Activated CD4-positive, CD25-positive, alpha-beta regulatory T cell (primary cell): ENCODE results near the gene STK31.
"Not testable (repeated sequence)": the region's sequence is repeated elsewhere in the genome, so short reads cannot be mapped to it uniquely, and the experiment has no call there.

ENCODE experiments used
- DNase-seq, 4 experiments: peaks; one replicate each; lab custom pipeline; 2025; lab: John Stamatoyannopoulos, UW

Gene STK31, protein sequence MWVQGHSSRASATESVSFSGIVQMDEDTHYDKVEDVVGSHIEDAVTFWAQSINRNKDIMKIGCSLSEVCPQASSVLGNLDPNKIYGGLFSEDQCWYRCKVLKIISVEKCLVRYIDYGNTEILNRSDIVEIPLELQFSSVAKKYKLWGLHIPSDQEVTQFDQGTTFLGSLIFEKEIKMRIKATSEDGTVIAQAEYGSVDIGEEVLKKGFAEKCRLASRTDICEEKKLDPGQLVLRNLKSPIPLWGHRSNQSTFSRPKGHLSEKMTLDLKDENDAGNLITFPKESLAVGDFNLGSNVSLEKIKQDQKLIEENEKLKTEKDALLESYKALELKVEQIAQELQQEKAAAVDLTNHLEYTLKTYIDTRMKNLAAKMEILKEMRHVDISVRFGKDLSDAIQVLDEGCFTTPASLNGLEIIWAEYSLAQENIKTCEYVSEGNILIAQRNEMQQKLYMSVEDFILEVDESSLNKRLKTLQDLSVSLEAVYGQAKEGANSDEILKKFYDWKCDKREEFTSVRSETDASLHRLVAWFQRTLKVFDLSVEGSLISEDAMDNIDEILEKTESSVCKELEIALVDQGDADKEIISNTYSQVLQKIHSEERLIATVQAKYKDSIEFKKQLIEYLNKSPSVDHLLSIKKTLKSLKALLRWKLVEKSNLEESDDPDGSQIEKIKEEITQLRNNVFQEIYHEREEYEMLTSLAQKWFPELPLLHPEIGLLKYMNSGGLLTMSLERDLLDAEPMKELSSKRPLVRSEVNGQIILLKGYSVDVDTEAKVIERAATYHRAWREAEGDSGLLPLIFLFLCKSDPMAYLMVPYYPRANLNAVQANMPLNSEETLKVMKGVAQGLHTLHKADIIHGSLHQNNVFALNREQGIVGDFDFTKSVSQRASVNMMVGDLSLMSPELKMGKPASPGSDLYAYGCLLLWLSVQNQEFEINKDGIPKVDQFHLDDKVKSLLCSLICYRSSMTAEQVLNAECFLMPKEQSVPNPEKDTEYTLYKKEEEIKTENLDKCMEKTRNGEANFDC

DNA sequence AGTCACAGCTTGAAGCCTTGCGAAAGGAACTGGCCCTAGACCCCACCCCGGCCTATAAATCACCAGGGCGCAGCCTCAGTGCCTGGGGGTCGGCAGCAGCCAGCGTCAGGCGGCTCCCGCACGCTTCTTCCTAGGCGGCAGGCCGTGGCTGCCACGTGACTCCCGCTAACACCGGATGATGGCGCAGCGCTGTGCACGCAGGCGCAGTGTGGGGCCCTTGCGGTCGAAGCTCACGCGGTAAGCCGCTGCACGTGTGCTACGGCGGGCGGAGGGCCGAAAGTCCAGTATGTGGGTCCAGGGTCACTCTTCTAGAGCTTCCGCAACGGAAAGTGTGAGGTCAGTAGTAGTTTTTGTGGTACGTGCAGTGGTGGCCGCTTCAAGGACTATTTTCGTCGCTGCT is at the start of gene STK31:
TSS of gene STK31 (plus strand) at position 220 of the 400 bp plus-strand sequence. CDS start at position 287, 67 bp downstream.
- no peak for DNase-seq

DNA sequence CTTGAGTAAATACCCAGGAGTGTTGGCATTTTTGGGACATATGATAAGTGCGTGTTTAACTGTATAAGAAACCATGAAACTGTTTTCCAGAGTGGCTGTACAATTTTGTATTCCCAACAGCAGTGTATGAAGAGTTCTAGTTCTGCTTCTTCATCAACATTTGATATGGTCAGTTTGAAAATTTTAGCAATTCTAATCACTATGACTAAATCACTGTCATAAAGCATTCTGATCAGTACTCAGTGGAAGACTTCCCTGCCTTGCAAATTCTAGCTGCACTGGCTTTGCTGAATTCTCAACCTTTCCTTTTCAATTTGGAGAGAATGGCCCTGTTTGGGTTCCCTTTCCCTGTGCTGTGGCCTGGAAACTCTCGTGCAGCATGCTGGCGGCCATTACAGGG is 48.6 kb upstream of the STK31 start:
- no peak for DNase-seq

DNA sequence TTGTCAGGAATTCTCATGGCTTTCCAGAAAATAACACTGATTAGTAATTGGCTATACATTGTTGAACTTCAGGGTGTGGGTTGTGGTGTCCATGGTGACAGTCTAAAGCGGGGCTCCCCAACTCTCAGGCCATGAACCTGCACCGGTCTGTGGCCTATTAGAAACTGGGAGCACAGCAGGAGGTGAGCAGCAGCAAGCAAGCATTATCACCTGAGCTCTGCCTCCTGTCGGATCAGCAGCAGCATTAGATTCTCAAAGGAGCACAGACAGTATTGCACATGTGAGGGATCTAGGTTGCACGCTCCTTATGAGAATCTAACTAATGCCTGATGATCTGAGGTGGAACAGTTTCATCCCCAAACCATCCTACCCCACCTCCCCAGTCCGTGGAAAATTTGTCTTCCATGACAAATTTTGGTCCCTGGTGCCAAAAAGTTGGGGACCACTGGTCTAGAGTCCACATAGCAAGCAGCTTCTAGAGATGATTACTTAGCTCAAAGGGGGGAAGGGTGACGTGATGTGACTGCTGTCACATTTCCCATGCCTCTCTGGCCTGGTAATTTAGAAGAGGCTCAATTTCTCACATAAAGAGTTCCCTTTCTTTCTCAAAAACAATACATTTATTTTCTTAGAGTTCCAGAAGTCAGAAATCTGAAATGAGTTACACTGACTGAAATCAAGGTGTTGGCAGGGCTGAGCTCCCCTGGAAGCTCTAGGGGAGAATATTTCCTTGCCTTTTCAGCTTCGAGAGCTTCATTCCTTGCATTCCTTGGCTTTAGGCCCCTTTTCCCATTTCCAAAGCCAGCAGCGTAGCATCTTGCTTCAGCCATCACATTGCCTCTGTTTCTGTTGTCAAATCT is 47.7 kb upstream of the STK31 start:
- DNase-seq = no peak

DNA sequence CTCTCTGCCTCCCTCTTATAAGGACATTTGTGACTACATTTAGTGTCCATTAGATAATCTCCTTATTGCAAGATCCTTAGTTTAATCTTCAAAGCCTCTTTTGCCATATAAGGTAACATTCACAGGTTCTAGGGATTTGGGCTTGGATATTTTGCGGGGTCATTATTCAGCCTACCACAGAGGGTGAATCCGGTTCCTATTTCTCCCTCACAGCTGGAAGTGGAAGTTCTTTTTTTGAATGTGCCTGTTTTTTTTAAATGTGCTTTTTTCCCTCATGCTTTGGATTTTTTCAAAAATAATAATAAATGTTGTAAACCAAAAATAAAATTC is 47.1 kb upstream of the STK31 start:
- DNase-seq = no peak

DNA sequence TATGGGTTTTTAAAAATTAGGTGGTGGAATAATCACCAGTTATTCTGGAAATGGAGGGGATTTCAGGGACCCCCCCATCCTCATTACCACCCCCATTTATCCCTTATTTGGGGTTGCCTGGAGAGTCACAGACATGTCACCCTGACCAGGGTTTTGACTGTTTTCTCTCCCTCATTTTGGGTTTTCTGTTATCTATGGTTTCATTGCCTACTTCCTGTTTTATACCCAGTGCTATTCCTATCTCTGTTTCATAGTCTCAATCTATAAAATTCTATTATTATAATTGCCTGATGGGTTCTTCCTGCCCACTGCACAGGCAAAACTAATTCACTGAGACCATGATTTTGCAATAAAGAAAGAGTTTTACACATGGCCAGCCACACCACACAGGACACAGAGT is 45.9 kb upstream of the STK31 start:
- DNase-seq = no peak

DNA sequence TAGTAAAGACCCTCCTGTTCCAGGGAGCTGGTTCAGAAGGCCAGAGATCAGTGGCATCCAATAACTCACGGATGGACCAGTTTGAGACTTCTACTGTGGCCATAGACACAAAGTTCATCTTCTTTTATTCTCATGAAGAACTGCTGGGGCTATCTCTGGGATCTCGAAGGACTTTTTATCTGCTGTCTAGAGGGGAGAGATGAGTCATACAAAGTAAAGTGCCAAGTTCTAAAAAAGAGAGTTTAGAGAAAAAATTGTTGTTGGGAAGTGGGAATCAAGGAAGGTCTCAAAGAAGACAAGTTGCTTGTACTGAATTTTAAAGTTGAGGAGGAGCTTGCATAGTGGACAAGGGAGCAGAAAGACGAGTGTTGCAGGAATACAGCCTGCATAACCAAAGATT is 38.0 kb upstream of the STK31 start:
- no peak for DNase-seq

DNA sequence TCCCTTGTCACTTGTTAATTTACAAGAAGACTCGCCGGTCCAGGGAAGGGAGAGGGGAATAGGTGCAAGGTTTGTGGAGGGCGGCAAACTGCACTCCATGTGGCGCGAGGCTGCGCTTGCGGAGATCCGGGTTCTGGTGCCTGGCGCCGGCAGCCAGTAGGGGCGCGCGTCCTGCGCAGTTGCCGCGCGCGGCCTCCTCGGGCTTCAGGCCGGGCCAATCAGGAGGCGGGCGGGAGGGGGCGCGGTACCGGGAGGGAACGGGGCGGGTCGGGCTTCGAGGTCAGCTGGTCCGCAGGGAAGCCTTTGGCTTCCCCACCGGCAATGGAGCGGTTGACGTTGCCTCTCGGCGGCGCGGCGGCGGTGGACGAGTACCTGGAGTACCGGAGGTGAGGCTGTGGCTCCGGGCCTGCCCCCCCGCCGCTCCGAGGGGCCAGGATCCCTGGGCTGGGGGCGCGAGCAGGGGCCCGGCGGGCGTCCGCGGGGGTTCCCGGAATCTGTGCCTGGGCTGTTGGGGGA is 30.1 kb upstream of the STK31 start, which contains the start of gene FAM221A:
TSS of gene FAM221A (plus strand) at position 302 of the 516 bp plus-strand sequence. CDS start at position 322, 20 bp downstream.
- DNase-seq = peak; percentile 53 to 65 (median 58)

DNA sequence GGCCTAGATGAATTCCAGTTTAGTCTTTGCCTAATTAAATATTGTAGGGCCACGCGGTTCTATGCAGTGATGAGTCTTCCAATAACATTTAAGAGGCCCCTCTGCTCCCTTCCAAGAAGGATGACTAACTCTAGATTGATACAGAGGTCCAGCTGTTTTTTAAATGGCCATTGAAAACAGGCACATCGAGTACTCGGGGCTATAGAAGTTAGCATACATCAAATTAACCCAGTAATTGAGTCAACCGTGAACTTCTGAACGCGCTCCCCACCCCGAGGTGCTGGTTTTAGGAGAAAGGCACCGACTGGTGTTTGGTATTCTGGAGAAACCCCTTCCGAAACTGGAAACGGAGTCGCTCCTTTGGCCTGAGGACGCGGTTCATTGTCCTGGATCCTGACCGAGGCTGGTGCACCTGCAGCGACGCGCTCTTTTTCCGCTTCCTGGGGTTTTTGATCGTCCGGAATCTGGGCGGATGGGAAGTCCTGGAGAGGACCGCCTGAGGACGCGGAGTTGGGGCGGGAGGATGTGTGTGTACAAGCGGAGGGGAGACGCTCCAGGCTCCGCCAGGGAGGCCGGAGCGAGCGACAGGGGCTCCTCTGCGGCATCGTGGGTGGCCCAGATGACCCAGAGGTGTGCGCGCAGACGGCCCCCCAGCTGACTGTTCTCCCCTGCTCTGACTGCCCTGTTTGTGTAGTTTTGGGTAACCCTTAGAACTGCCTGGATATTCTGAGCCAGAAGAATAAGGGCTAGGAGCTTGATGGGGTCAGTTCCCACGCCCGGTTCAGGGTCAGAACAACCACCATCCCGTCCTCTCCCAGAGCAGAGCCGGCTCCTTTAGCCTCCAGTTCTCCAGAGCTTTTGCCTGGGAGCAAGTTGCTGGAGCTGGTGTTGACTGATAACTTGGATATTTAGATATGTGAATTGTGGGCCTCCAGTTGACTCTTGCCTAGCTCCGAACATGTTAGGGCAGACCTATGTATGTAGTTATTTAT is 29.3 kb upstream of the STK31 start:
- DNase-seq = peak in 2 of 4 experiments; percentile 3 to 13

DNA sequence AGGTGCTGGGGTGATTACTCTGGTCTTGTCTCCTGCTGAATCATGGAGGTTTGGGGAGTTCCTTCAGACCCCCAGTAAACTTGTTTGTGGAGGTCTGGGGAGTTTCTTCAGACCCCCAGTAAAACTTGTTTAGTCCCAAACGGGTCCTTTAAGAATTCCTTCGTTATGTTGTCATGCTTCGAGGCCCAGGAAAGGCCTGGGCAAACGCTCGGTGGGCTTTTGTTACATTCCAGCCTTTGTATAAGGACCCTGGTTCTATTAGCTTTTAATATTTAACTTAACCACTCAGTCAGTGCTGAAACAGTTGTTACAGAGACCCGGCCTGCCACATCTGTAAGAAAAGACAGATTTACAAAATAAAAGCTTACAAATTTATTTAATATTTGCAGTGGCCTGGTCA is 26.0 kb upstream of the STK31 start:
- not testable (repeated sequence) for DNase-seq

DNA sequence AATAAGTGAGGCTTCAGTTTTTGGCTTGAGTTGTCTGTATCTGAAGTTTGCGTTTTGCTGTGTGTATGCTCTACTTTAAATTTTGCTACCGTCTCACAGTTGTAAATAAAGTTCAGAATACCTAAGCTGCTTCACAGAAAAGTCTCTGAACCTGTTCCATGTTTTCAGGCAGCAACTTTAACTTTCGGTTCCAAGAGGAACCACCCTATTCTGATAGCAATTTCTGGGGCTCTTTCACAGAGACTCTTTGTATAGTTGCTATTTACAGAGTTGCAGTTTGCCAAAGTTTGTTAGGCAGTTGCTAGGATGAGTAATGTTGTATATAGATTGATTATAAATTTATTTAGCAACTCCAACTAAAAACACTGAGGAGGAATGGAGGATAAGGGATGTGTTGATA is 24.3 kb upstream of the STK31 start:
- no peak for DNase-seq

DNA sequence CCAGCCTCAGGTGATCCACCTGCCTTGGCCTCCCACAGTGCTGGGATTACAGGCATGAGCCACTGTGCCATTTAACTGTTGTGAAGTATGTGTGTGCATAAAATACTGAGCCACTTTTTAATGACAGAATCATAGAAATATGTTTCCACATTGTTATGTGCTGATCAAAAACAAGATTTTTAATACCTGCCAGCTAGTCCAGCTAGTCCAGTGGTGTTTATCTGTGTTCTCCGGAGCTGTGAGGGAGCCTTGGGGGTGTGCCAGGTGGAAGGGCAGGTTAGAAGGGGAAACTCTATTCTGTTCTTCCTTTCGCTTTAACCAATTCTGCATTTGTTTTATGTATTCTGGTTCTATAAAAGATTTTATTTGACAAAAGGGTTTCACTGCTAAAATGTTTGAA is 23.0 kb upstream of the STK31 start:
- no peak for DNase-seq

DNA sequence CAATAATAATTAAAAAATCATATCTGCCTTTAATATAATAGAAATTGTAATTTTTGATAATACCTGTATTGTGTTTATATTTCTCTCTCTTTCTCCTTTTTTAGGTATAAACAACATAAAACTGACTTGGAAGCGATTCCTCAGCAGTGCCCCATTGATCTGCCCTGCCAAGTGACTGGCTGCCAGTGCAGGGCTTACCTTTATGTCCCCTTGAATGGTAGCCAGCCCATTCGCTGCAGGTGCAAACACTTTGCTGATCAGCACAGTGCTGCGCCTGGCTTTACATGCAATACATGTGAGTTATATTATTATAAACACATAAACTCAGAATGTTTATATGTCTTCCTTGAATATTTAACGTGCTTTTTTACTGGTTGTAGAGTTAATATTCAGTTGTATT is 20.9 kb upstream of the STK31 start:
- no peak for DNase-seq

DNA sequence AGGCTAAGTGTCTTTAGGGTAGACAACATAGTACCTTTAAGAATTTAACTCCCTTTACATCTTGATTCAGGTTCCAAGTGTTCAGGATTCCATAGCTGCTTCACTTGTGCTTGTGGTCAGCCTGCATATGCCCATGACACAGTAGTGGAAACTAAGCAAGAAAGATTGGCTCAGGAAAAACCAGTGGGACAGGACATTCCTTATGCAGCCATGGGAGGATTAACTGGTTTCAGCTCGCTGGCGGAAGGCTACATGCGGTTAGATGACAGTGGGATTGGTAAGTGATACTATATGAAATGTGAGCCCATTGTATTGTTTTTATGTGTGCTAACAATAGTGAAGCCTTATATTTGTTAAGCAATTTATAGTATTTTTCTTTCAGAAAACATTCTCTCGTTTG is 18.7 kb upstream of the STK31 start:
- DNase-seq = no peak

DNA sequence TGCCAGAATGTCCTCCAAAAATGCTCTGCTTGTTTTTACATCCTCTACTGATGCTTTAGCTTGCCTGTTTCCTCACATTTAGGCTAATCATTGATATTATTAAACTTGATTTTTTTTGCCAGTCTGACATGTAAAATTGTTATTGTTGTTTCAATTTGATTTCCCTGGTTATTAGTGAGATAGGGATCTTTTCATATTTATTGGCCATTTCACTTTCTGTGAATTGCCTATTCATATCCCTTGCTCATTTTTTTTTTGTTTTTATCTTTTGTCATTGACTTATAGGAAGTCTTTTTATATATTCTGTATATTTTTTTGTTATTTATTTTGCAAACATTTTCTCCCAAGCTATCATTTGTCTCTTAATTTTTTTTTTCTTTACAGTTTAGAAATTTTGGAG is 16.8 kb upstream of the STK31 start:
- DNase-seq = no peak

DNA sequence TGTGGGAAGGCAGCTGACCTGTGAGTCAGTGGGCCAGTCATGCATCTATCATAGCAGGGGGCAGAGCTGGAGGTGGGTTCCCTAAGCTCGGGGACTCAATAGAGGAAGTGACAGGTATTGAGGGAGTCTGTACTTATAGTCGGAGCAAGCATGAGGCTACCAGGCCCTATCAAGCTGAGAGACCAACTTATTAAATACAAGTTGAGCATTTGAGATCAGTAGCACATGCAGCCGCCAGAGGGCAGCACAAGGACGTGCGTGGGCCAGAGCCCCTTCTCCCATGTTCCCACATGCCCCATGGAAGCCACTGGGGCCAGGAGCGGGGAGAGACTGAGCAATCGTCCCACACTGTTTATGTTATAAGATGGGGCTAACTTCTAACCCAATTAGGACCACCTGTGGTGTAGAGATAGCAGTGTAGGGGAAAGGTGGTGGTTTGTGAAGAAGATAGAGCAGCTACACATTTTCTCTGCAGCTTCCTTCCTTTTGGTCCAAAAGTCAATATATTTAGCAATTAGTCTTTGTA is 13.0 kb upstream of the STK31 start:
- DNase-seq = peak in 3 of 4 experiments; percentile 17 to 23 (median 19)

DNA sequence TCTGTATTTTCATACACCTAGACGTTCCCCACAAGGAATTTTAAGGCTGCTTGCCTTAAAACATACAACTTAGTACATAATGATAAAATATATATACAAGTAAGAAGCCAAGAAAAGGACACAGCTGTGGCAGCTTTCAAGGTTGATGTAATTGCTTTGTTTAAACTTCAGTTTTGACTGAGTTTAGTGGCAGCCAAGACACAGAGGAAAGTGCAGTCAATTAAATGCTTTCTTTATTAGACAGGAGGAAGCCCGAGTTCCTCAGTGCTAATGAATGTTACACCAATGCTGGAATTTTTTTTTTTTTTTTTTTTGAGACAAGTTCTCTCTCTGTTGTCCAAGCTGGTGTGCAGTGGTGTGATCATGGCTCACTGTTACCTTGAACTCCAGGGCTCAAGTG is 11.2 kb upstream of the STK31 start:
- no peak for DNase-seq

DNA sequence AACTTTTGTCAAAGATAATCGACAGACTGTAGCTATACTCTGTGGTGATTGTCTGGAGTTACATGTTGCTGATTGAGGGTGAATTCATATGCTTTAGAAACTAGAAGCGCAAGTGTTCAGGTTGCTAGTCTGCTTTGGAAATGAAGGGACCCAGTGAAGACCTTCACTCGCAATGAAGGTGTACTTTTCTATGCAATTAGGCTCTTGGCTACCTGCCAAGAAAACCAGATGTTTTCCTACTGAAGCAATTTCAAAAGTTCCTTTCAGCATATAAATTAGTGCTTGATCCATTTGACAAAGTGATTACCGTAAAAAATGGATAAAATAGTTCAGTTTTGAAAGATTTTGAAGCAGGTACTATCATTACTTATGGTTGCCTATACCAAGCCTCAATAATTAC is 10.0 kb upstream of the STK31 start:
- DNase-seq = no peak

DNA sequence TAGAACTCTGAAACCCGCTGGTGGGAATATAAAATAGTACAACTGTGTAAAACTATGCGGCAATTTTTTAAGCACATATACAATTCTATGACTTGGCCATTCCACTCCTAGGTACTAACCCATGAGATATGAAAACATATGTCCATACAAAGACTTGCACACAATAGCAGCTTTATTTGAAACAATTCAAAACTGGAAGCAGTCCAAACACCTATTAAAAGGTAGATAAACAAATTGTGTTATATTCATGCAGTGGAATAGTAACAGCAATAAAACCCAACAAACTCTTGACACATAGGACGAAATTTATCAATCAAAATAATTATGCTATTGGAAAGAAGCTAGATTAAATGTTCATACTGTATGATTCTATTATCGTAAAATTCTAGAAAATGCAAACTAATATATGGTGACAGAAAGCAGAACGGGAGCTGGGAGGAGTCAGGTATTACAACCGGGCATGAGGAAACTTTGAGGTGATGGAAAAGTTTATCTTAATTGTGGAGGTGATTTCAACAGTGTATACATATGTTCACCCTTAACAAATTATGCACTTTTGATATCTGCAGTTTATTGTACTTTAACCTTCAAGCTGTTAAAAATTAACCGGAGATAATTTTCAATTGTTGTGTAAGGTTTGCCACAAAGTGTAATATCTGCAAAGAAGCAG is 803 bp upstream of the STK31 start:
- DNase-seq = no peak
